Naive thymus-derived CD4-positive, alpha-beta T cell (primary cell): Measurements from ENCODE around the gene CNOT4. TPM values are rescaled to one million over a fixed set of nuclear protein-coding genes. Genes with fewer than 3 reads are reported as not detected.

Source experiments
- ATAC-seq: fragments of 150-1000 bp; cut with Tn5 transposase; 2 replicates; pipeline ENCODE4 v1.10.0; 2021; ENCODE audit warnings: mild to moderate bottlenecking, moderate library complexity
- CTCF ChIA-PET: fragments of 350-600 bp; sonication (Branson Sonifier 250); formaldehyde crosslinking; loops from one replicate; lab custom pipeline; 2021; ENCODE audit warnings: antibody characterized with exemption; lab: Charles Lee
- POLR2A ChIA-PET: fragments of 350-600 bp; sonication (Branson Sonifier 250); formaldehyde crosslinking; loops from one replicate; lab custom pipeline; 2021; ENCODE audit warnings: antibody characterized with exemption, inconsistent platforms; lab: Charles Lee
- DNase-seq, 9 donors: peaks; one replicate each; pipeline versions ENCODE4 v3.0.0 to v3.0.0-alpha.2; 2020 to 2022; ENCODE audit warnings: mixed read lengths in 1 of 9
- H3K27ac ChIP-seq: one replicate; pipeline ENCODE4 v1.7.0; 2013; ENCODE audit warnings: mild to moderate bottlenecking, low read depth, low read length, moderate library complexity
- H3K27me3 ChIP-seq, 2 donors: one replicate each; pipeline ENCODE4 v1.7.0; 2013; ENCODE audit warnings: low read length in 2 of 2, mild to moderate bottlenecking in 2 of 2, moderate library complexity in 2 of 2; ENCODE audit not compliant: control insufficient read depth in 2 of 2, insufficient read depth in 2 of 2
- H3K36me3 ChIP-seq, 3 experiments: 1 replicate in 2 of 3; 2 replicates in 1 of 3; pipeline ENCODE4 v1.7.0; 2013; ENCODE audit warnings: low read length in 3 of 3, mild to moderate bottlenecking in 3 of 3, moderate library complexity in 1 of 3; ENCODE audit not compliant: insufficient read depth in 3 of 3, control insufficient read depth in 2 of 3
- H3K4me1 ChIP-seq, 2 donors: one replicate each; pipeline ENCODE4 v1.7.0; 2013; ENCODE audit warnings: low read length in 2 of 2, mild to moderate bottlenecking in 2 of 2, moderate library complexity in 1 of 2; ENCODE audit not compliant: control insufficient read depth in 2 of 2, insufficient read depth in 2 of 2
- H3K4me3 ChIP-seq: 2 replicates; pipeline ENCODE4 v1.7.0; 2013; ENCODE audit warnings: mild to moderate bottlenecking, low read length
- H3K9me3 ChIP-seq, 3 experiments: 1 replicate in 2 of 3; 2 replicates in 1 of 3; pipeline ENCODE4 v1.7.0; 2013; ENCODE audit warnings: low read length in 3 of 3; ENCODE audit not compliant: control insufficient read depth in 2 of 3
- H3K27ac Mint-ChIP-seq, 9 donors: one replicate each; pipeline ENCODE4 v1.8.0; 2020 to 2022; ENCODE audit warnings: mixed read lengths in 9 of 9, mild to moderate bottlenecking in 8 of 9, moderate library complexity in 5 of 9, inconsistent platforms in 2 of 9
- H3K27me3 Mint-ChIP-seq, 5 donors: one replicate each; pipeline ENCODE4 v1.8.0; 2021 to 2022; ENCODE audit warnings: mixed read lengths in 5 of 5, mild to moderate bottlenecking in 1 of 5
- H3K36me3 Mint-ChIP-seq, 5 donors: one replicate each; pipeline ENCODE4 v1.8.0; 2020 to 2022; ENCODE audit warnings: mixed read lengths in 5 of 5, mild to moderate bottlenecking in 3 of 5, inconsistent platforms in 1 of 5
- H3K4me1 Mint-ChIP-seq, 7 donors: one replicate each; pipeline ENCODE4 v1.8.0; 2020 to 2022; ENCODE audit warnings: mixed read lengths in 7 of 7, mild to moderate bottlenecking in 3 of 7, inconsistent platforms in 1 of 7
- H3K4me3 Mint-ChIP-seq, 10 donors: one replicate each; pipeline ENCODE4 v1.8.0; 2020 to 2022; ENCODE audit warnings: mild to moderate bottlenecking in 10 of 10, mixed read lengths in 10 of 10, moderate library complexity in 6 of 10, inconsistent platforms in 2 of 10
- H3K9me3 Mint-ChIP-seq, 11 donors: one replicate each; pipeline ENCODE4 v1.8.0; 2020 to 2022; ENCODE audit warnings: mixed read lengths in 11 of 11, mild to moderate bottlenecking in 4 of 11, inconsistent platforms in 1 of 11, moderate library complexity in 1 of 11
- intact Hi-C, 2 donors: fragments of 100-400 bp; cut with micrococcal nuclease; formaldehyde crosslinking; loops; one replicate each; pipeline ENCODE4 v1.15.1; 2023
- polyA plus RNA-seq, 2 donors: library from polyadenylated mRNA; unstranded; fragments of 300-500 nt; fragmentation: Illumina TruSeq; gene quantifications; one replicate each; pipeline ENCODE4 v1.2.3, GENCODE V29; 2021
- total RNA-seq, 6 experiments: library from RNA in 5 of 6; stranded (reverse) in 5 of 6; gene quantifications; 1 replicate in 5 of 6; 2 replicates in 1 of 6; pipeline ENCODE4 v1.2.3 and lab custom pipeline; 2021 to 2026

CNOT4 gene
- total and polyA plus RNA-seq, 7 experiments from 2014 or later: 15.5 to 39.4 (median 36.3) TPM

DNA sequence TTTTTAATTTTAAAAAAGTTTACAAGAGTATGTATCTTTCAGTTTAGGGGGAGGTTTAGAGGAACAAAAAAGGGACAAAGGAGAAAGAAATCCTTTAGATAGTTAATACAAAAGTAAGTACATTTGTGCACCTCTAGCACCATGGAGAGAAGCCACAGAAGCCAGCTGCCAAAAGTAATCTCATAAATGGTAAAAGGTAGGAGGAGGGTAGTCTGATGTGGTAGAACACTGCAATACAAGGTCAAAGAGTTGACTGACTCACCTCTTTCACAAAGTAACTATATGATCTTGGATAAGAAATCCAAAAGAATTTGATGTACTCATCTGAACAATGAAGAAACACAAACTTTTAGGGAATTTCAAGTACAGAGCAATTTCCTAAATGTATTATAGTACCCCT lies 68.1 kb downstream of the CNOT4 start:
- DNase-seq (no peak), ATAC-seq (no peak)
- no peaks in the 10 kb centered on the region for H3K27me3 Mint-ChIP-seq
- no peaks in the 10 kb centered on the region for H3K27me3 ChIP-seq
- H3K27ac ChIP-seq: no peak overlapping the region
- H3K4me3 Mint-ChIP-seq: no peak overlapping the region
- CTCF ChIA-PET: no interaction called here
- peaks cover 3 to 32% (median 18%) of the 10 kb centered on the region in 7 donors for H3K4me1 Mint-ChIP-seq
- POLR2A ChIA-PET: no interaction called here
- H3K4me1 ChIP-seq: no peaks in the 10 kb centered on the region
- H3K9me3 Mint-ChIP-seq: peaks cover 0 to 5% (median 0%) of the 10 kb centered on the region in 11 donors
- H3K9me3 ChIP-seq: no peaks in the 10 kb centered on the region
- H3K27ac Mint-ChIP-seq: no peak overlapping the region
- intact Hi-C loops: no loop called here
- no peak overlapping the region for H3K4me3 ChIP-seq
- H3K36me3 ChIP-seq: peaks cover 0 to 17% (median 0%) of the 10 kb centered on the region in 3 experiments
- H3K36me3 Mint-ChIP-seq: peaks cover 10 to 28% (median 20%) of the 10 kb centered on the region in 5 donors

DNA sequence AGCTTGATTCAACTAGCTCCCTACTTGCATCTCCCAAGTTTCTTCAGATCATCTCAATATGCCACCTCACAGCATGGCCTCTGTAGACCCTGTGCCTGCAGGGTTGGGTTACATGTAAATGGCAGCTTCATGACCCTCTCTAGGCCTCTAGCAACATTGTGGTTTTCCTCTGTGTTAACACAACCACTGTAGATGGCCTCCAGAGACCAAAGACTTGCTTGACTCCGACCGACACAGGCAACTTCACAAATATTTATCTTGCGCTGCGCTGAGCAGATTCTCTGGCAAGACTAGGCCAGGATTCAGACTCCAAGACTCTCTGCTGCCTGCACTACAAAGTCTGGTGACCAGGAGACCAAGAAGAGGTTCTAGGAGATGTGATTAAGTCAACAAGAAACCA lies 75.9 kb downstream of the CNOT4 start:
- peaks cover 11 to 63% (median 55%) of the 10 kb centered on the region in 7 donors for H3K4me1 Mint-ChIP-seq
- no peak overlapping the region for H3K4me3 Mint-ChIP-seq
- H3K36me3 ChIP-seq: peaks cover 0 to 32% (median 6%) of the 10 kb centered on the region in 3 experiments
- intact Hi-C loops: no loop called here
- POLR2A ChIA-PET: no interaction called here
- no peak overlapping the region for H3K27ac ChIP-seq
- H3K27ac Mint-ChIP-seq: no peak overlapping the region
- no peaks in the 10 kb centered on the region for H3K27me3 Mint-ChIP-seq
- CTCF ChIA-PET: interaction anchor here (1.1 kb wide), 1 partner anchor 20 kb away, joined by 4 read pairs; no protein-coding TSS in a partner anchor
- peaks cover 25 to 74% (median 60%) of the 10 kb centered on the region in 5 donors for H3K36me3 Mint-ChIP-seq
- ATAC-seq (no peak), DNase-seq (no peak)
- peaks cover 0 to 3% of the 10 kb centered on the region in 2 donors for H3K4me1 ChIP-seq
- no peak overlapping the region for H3K4me3 ChIP-seq
- no peaks in the 10 kb centered on the region for H3K9me3 ChIP-seq
- H3K27me3 ChIP-seq: no peaks in the 10 kb centered on the region
- H3K9me3 Mint-ChIP-seq: peaks cover 0 to 17% (median 4%) of the 10 kb centered on the region in 11 donors

- no peak for ATAC-seq
- Mint-ChIP-seq H3K4me1 (peaks cover 13 to 89% (median 78%) of the 10 kb centered on the region in 7 donors), H3K27me3 (no peaks in the 10 kb centered on the region), H3K9me3 (peaks cover 0 to 7% (median 4%) of the 10 kb centered on the region in 11 donors), H3K27ac (peak overlapping the region in 1 of 9 donors; percentile 2), H3K36me3 (peaks cover 14 to 54% (median 44%) of the 10 kb centered on the region in 5 donors), H3K4me3 (no peak overlapping the region)
- H3K27me3 ChIP-seq: no peaks in the 10 kb centered on the region
- peaks cover 0 to 3% of the 10 kb centered on the region in 2 donors for H3K4me1 ChIP-seq
- peaks cover 0 to 17% (median 6%) of the 10 kb centered on the region in 3 experiments for H3K36me3 ChIP-seq
- H3K4me3 ChIP-seq: no peak overlapping the region
- ChIA-PET CTCF (no interaction called here), POLR2A (no interaction called here)
- H3K9me3 ChIP-seq: no peaks in the 10 kb centered on the region
- no peak overlapping the region for H3K27ac ChIP-seq
- intact Hi-C loops: no loop called here
- no peak for DNase-seq
Observed at GRCh38 chr7:135430626-135431025, 79.3 kb downstream of the CNOT4 start.

GRCh38 chr7:135428879-135429278 lies 81.0 kb downstream of the CNOT4 start:
- Histone ChIP-seq H3K27ac (no peak overlapping the region), H3K9me3 (no peaks in the 10 kb centered on the region), H3K27me3 (no peaks in the 10 kb centered on the region), H3K4me3 (no peak overlapping the region), H3K4me1 (peaks cover 0 to 3% of the 10 kb centered on the region in 2 donors), H3K36me3 (peaks cover 0 to 6% (median 0%) of the 10 kb centered on the region in 3 experiments)
- DNase-seq: no peak
- ATAC-seq: no peak
- Mint-ChIP-seq H3K27ac (peak overlapping the region in 3 of 9 donors; percentile 3 to 8 (median 3)), H3K9me3 (peaks cover 0 to 2% (median 0%) of the 10 kb centered on the region in 11 donors), H3K36me3 (peaks cover 5 to 40% (median 27%) of the 10 kb centered on the region in 5 donors), H3K4me1 (peaks cover 12 to 91% (median 77%) of the 10 kb centered on the region in 7 donors), H3K4me3 (no peak overlapping the region), H3K27me3 (no peaks in the 10 kb centered on the region)
- ChIA-PET POLR2A (no interaction called here), CTCF (no interaction called here)
- intact Hi-C loops: no loop called here

DNA sequence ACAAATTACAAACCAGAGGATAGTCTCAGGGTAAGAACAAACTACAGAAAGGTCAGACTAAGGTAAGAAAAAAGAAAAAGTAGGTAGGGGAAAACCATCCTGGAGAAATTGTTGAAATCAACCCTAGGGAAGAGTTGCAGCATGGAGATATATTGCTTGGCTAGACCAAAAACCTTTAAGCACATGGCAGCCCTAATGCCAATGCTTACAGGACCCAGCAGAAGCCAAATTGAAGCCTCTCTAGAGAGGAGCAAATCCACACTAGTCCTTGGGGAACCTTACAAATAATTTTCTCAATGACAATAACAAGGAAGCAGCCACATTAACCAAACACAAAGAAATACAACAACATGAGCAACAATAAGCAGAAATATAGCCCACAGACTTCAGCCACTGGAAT lies 81.9 kb downstream of the CNOT4 start:
- Histone ChIP-seq H3K4me3 (no peak overlapping the region), H3K4me1 (peaks cover 0 to 3% of the 10 kb centered on the region in 2 donors), H3K27me3 (no peaks in the 10 kb centered on the region), H3K27ac (no peak overlapping the region), H3K9me3 (no peaks in the 10 kb centered on the region), H3K36me3 (peaks cover 0 to 6% (median 0%) of the 10 kb centered on the region in 3 experiments)
- H3K4me3 Mint-ChIP-seq: no peak overlapping the region
- CTCF ChIA-PET: no interaction called here
- peaks cover 12 to 92% (median 79%) of the 10 kb centered on the region in 7 donors for H3K4me1 Mint-ChIP-seq
- POLR2A ChIA-PET: no interaction called here
- intact Hi-C loops: no loop called here
- no peaks in the 10 kb centered on the region for H3K27me3 Mint-ChIP-seq
- H3K27ac Mint-ChIP-seq: peak overlapping the region in 1 of 9 donors; percentile 32
- no peak for ATAC-seq
- DNase-seq: no peak
- H3K9me3 Mint-ChIP-seq: peaks cover 0 to 2% (median 0%) of the 10 kb centered on the region in 11 donors
- peaks cover 2 to 36% (median 23%) of the 10 kb centered on the region in 5 donors for H3K36me3 Mint-ChIP-seq

DNA sequence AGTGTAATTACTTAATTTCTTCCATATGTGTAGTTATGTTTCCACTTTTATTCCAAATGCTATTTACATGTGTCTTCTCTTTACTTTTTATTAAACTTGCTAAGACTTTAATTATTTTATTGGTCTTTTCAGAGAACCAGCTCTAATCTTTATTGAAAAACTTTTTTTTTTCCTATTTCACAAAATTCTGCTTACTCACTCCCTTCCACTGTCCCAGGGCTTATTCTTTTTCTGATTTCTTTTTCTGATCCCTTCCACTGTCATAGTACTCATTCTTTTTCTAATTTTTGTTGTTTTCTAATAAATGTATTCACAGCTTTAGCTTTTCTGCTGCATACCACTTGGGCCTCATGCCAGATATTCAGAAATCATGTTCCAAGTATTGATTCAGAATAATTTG lies 82.7 kb downstream of the CNOT4 start:
- Mint-ChIP-seq H3K4me3 (no peak overlapping the region), H3K27ac (peak overlapping the region in 1 of 9 donors; percentile 32), H3K36me3 (peaks cover 0 to 30% (median 18%) of the 10 kb centered on the region in 5 donors), H3K9me3 (peaks cover 0 to 2% (median 0%) of the 10 kb centered on the region in 11 donors), H3K27me3 (no peaks in the 10 kb centered on the region), H3K4me1 (peaks cover 12 to 87% (median 73%) of the 10 kb centered on the region in 7 donors)
- Histone ChIP-seq H3K4me3 (no peak overlapping the region), H3K27me3 (no peaks in the 10 kb centered on the region), H3K36me3 (no peaks in the 10 kb centered on the region), H3K27ac (no peak overlapping the region), H3K4me1 (peaks cover 0 to 3% of the 10 kb centered on the region in 2 donors), H3K9me3 (no peaks in the 10 kb centered on the region)
- ChIA-PET POLR2A (no interaction called here), CTCF (no interaction called here)
- intact Hi-C loops: no loop called here
- no peak for ATAC-seq
- DNase-seq: no peak

DNA sequence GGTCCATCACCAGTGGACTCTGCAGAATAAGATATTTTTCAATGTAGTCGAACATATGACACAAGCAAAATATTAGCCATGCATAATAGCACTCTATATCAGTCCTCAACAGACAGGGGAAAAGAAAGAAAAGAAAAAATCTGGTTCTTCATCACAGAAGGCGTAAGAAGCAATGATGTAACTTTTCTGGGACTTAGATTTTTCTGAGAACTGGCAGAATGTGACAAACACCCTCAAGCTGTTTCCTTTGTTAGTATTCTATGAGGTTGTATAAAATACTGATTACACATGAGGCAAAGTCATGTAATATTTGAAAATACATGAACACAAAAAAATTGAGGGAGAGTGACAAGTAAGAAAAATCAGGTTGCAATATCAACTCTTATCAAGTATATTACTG lies 84.9 kb downstream of the CNOT4 start:
- Histone ChIP-seq H3K27ac (no peak overlapping the region), H3K4me1 (no peaks in the 10 kb centered on the region), H3K36me3 (no peaks in the 10 kb centered on the region), H3K9me3 (no peaks in the 10 kb centered on the region), H3K4me3 (no peak overlapping the region), H3K27me3 (no peaks in the 10 kb centered on the region)
- peaks cover 0 to 2% (median 0%) of the 10 kb centered on the region in 11 donors for H3K9me3 Mint-ChIP-seq
- H3K4me1 Mint-ChIP-seq: peaks cover 19 to 84% (median 61%) of the 10 kb centered on the region in 7 donors
- intact Hi-C loops: no loop called here
- ChIA-PET POLR2A (no interaction called here), CTCF (no interaction called here)
- ATAC-seq (no peak), DNase-seq (no peak)
- peak overlapping the region in 1 of 9 donors; percentile 50 for H3K27ac Mint-ChIP-seq
- H3K36me3 Mint-ChIP-seq: peaks cover 4 to 39% (median 10%) of the 10 kb centered on the region in 5 donors
- H3K4me3 Mint-ChIP-seq: no peak overlapping the region
- no peaks in the 10 kb centered on the region for H3K27me3 Mint-ChIP-seq
